Measurements from ENCODE around the gene ITGB8.
A peak's percentile ranks its signal among the peaks of the same experiment; 100 is the strongest.
"Not testable (repeated sequence)": the region's sequence is repeated elsewhere in the genome, so short reads cannot be mapped to it uniquely, and the experiment has no call there.

Gene ITGB8

DNA sequence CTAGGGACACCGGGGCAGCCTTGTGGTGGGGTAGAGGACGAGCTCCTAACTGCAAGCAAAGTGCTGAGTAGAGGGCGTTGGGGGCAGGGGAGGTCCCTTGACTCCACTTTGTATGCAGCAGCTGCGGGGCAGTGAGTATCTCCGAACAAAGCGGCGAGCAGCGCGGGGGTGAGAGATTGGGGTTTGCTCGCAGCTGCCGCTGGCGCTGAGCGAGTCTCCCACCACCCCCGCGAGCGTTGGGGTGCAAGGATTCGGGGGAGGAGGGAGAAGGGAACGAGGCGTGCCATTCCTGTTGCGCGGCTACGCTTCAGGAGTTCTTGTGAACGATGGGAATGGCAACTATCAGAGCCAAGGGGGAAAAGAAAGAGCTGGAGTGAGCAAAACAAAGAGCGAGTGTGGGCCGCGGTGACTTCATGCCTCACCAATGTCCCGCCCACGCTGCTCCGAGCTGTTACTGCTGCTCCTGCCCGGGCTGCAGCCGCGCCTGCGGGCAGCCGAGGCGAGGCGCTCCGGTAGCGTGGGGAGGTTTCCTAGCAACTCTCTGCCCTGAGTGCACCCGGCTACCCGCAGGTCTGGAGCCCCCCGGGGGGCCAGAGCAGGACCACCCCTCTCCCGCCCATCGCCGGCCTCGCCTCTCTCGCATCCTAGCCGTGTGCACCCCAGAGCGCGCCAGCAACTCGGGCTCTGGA lies at the start of gene ITGB8:
Gene ITGB8, plus strand, starts transcription at position 662 of the 689 bp plus-strand sequence. CDS start 907 bp downstream, outside the sequence.
- peak in 1 of 2 donors; percentile 19 for DNase-seq (ENCODE audit: low read depth in 2 of 2)

DNA sequence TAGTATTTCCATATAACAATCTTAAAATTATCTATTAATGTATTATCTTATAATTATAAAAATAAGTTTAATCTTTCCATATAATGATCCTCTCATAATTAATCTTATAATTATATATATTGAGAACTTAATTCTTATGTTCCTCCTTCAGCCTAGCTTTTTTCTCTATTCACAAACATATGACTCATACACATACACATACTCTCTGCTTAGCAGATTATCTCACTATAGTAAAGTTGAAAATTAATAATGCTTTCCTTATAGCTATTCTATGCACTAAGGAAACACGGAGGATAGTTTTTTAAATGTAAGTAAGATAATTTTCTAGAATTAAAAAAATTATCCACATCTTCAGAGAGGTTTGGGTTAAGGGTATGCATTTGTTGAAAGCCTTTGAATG lies 47.7 kb upstream of the ITGB8 start:
- no peak for DNase-seq (ENCODE audit: low read depth in 2 of 2)

DNA sequence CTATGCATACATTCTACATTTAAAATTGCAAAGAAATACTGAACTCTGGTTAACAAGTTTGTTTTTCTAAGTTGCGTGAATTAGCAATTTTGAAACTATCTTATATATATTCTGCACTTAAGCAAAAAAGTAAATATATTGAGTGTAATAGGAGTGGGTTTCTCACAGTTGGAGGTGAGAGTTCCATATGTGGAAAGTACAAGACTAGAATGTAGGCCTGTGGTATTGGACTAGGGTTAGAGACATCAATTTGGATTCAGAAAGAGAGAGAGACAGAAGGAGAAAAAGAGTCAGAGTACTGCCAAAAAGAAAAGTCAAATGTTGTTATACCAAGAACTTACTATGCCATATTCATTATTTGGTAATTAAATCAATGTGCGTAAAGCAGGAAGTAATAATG lies 47.3 kb upstream of the ITGB8 start:
- DNase-seq (ENCODE audit: low read depth in 2 of 2), result no peak

DNA sequence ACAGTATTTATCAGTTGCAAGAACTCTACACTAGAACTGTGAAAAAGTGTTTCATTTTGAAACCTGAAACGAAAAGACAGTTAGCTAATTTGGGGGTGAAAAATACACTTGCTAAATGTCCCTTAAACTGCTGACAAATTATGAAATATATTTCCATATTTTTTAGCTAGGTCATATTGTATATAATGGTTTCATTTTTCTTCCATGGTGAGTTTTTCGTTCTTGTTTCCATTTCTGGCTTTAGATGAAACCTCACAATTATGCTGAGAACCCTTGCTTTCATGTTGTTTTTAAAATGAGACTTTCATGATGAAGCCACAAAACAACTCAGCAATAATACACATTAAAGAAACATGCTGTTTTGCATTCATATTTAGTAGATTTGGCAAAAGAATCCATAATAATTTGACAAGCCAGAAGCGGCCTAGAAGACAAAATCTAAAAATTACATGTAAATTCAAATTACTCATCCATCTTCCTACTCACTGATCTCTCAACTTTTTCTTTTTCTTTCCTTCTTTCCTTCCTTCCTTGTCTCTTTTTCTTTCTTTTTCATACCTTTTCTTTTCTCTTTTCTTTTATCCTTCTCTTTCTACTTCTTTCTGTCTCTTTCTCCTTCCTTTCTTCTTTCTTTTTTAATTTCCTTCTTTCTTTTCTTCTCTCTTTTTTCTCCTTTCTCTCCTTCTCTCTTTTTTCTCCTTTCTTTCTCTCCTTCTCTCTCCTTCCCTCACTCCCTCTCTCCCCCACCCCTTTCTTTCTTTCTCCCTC lies 46.5 kb upstream of the ITGB8 start:
- no peak for DNase-seq (ENCODE audit: low read depth in 2 of 2)

DNA sequence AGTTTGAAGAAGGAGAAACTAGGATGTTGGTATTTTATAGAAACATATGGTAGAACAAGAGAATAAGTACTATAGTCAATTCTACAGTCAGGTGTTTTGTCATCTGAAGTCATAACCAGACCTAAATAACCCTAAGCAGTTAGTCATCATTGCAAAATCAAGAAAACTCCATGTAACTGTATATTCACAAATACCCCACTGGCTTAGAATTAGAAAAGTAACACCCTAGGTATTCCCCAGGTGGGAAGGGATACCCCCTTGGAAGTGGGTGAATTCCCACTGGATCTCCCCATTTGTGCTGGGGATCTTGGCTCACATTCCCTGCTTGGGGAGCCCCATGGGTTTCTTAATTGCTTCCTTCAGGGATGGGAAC lies 45.9 kb upstream of the ITGB8 start:
- no peak for DNase-seq (ENCODE audit: low read depth in 2 of 2)

DNA sequence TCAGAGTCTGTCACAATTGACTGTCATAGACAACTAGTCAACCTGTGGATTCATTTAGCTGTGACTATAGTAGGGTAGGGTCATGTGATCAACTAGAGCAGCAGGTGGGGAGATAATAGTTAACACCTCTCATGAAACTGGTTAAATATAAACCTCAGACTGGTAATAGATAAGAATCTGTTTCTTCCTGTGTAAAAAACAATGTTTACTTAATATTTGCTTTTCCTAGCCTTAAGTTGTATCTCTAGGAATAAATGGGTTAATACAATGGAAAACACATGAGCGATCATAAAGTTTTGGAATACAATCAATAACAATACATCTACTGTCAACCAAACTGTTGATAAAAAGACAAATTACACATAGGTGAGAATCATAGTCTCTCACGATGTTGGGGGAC lies 43.4 kb upstream of the ITGB8 start:
- DNase-seq (ENCODE audit: low read depth in 2 of 2), result no peak

DNA sequence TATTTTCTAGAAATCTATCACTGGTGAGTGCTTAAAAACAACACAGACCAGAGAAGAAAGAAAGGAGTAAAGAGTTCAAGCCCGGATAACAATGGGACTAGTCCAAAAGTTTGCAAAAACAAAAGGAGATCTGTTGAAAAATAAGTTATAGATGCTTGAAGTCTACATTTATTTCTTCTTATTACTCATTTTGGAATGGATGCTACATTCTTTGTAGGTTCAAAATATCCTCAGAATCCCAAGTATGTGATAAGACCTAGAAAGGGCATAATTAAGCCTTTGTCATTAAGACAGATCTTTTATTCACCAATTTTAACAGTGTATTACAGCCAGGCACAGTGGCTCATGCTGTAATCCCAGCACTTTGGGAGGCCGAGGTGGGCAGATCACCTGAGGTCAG lies 42.7 kb upstream of the ITGB8 start:
- no peak for DNase-seq (ENCODE audit: low read depth in 2 of 2)

DNA sequence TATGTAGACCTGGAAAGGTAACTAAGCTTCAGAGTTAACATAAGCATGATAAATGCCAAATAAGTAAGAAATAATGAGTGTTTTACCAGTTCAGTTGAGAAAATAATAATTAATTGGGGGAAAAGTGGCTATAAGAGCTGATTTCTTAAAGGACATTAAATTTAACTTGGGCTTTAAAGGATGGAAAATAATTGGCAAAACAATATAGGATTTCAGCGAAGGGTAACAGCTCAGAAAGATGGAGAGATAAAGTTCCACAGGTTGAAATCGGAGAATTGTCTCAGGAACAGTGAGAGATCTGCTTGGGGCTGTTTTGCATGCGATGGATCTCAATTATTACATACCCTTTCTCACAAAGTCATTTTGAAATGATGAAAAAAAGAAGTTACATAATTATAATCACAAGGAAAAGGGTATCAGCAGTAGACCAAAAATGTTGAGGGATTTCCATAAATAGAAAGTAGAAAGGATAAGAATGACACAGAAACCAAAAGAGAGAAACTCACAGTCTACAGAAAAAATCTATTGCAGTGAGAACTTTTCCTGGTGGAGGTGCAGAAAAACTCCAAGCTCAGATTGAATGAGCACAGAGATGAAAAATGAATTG lies 40.1 kb upstream of the ITGB8 start:
- no peak for DNase-seq (ENCODE audit: low read depth in 2 of 2)

DNA sequence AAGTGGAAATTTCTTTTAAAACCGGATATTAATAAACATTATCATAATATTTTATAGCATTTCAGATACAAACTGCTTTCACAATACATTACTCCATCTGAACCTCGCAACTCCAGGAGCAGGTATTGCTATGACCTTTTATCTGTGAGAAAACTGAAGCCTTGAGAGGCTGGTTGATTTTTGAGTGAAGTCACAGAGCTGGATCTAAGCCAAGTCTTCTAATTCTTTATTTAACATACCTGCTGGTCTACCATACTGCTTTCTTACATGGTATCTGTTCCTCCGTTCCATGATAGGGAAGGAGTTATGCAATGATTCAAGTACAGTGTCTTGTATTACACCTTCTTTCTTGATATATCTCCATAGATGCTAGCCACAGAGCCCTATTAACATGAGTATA lies 37.4 kb upstream of the ITGB8 start:
- DNase-seq (ENCODE audit: low read depth in 2 of 2), result no peak

DNA sequence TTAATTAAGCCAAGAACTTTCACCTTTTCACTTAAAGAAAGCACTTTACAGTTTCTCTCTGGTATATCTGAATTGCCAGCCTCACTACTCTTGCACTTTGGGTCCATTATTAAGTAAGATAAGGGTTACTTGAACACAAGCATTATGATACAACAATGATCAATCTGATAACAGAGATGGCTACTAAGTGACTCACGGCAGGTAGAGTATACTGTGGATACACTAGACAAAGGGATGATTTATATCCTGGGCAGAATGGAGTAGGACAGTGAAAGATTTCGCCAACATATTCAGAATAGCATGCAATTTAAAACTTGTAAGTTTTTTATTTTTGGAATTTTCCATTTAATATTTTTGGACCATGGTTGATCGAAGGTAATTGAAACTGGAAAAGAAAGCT lies 34.3 kb upstream of the ITGB8 start:
- no peak for DNase-seq (ENCODE audit: low read depth in 2 of 2)

DNA sequence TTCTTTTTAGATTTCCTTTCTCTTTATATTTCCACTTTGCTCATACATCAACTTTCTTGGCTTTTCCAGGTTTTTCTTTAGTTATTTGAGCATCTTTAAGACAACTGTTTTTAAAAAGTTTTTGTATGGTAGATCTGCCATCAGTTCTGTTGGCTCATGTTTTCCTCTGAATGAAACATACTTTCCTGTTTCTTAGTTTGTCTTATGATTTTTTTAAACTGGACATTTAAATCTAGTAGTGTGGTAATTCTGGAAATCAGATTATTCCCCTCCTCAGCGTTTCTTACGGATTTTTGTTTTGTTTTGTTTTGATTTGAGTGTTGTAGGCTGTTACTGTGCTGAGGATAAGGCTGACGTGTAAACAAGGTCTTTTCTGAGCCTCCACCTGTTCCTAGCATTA lies 33.8 kb upstream of the ITGB8 start:
- no peak for DNase-seq (ENCODE audit: low read depth in 2 of 2)

DNA sequence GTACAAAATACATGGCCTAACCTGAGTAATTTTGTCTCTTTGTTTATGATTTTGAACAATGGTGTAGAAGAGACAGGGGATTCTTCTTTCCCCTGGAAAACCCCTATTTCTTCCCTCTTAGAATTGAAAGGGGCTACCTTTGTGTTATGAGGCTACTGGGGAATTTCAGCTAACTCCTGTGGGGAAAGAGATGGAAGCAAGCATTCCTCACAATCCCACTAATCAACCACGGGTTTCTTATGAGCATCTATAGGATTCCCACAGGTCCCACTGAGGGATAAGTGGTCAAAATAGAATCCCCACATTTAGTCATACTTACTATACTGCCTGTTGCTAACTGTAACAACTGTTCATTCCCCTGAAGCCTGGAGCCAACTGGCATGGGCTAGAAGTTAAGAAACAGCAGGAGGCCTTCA lies 32.2 kb upstream of the ITGB8 start:
- DNase-seq (ENCODE audit: low read depth in 2 of 2), result no peak

DNA sequence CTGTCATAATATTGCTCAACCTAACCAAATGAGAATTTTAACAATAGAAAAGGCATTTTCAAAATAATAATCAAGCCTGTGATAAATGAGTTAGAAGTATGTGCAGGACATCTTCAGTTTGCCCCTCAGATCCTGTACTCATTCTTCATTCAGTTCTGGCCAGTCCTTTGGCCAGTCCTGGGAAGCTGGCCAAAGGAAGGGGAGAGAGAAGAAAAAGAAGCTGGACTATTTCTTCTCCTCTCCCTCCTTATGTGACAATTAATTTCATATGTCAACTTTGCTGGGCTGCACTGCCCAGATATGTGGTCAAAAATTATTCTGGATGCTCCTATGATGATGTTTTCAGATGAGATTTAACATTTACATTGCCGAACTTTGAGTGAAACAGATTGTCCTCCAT lies 31.6 kb upstream of the ITGB8 start:
- DNase-seq (ENCODE audit: low read depth in 2 of 2), result no peak

DNA sequence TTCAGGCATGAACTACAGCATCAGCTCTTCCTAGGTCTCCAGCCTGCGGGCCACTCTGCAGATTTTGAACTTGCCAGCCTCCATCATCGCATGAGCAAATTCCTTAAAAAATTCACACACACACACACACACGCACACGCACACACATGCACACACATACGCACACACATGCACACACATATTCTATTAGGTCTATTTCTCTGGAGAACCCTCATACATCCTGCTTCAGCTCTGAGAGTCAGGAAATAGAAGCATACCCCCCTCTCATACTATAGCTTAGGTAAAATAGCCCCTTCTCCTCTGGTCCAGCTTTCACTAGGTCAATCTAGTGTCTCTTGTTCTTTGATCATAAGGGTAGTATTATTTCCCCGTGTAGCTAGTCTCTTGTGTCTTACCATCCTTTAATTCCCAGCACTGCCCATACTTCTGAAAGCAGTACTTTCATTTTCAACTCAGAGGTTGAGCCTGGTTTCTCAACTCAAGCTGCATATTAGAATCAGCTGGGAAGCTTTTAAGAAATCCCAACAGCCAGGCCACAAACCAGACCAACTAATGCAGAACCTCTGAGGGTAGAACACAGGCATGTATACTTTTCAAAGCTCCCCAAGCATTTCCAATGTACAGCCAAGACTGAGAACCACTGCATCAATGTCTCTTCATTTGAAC lies 30.9 kb upstream of the ITGB8 start:
- DNase-seq (ENCODE audit: low read depth in 2 of 2), result no peak

DNA sequence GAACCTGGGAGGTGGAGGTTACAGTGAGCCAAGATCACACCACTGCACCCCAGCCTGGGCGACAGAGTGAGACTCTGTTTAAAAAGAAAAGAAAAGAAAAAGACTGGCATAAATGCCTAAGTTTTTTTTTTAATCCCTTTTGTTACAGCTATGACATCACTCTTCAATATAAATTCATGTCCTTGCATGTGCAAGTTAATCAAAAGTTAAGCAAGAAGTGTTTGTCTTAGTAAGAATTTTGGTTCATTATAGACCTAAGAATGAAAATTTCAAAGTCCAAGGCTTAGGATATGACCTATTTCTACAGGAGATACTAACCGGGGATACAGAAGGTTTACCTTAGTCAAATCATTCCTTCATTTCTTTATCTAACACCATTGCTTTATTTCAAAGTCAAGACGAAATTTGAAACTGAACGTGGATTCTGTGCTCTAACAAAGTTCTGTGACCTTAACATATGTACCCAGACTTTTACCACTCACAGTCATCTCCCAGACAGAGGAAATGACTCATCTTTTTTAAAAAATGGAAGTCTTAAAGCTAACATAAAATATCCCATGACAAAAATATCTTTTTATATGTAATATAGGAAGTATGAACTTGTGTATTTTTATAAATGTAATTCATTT lies 29.3 kb upstream of the ITGB8 start:
- no peak for DNase-seq (ENCODE audit: low read depth in 2 of 2)

DNA sequence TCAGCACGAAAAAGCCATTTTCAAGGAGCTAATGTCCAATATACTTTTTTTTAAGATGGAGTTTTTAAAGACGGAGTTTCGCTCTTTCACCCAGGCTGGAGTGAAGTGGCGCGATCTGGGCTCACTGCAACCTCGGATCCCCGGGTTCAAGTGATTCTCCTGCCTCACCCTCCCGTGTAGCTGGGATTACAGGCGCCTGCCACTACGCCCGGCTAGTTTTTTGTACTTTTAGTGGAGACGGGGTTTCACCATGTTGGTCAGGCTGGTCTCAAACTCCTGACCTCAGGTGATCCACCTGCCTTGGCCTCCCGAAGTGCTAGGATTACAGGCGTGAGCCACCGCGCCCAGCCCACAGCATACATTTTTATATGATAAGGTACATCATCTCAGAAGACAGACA lies 28.4 kb upstream of the ITGB8 start:
- DNase-seq (ENCODE audit: low read depth in 2 of 2), result not testable (repeated sequence)

DNA sequence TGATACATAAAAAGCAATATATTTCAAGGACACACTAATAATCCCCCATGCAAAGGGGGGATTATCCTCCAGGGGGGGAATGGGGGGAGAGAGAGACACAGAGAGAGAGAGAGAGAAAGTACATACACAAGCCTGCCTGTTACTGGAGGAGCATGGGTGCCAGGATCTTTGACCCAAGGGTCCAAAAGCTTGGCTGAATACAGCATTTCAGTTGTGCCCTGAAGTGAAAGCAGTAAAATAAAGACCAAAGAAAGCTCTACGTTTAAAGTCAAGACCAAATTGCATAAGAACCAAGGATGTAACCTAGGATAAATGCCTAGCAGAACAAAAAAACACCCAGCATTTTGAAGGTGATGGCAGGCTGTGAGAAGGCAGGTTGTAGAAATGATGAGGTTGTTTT lies 27.8 kb upstream of the ITGB8 start:
- DNase-seq (ENCODE audit: low read depth in 2 of 2), result no peak

DNA sequence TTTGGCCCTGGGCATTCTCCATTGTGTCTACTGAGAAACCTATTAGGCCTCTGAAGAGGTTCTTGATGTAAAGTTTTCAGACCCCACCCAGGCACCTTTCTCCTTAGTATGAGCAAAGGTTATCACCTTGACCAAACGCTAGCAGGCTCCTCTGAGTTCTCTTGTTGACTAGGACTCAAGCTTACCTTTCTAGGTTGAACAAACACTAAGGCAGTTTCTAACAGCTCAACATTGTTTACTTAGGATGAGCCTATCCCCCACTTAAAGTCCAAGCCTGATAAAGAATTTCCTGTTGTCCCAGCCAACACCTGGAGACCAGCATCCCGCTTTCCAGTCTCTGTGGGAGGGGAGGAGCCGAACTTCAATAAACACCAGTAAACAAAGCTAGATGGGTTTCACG lies 26.3 kb upstream of the ITGB8 start:
- DNase-seq (ENCODE audit: low read depth in 2 of 2), result no peak

DNA sequence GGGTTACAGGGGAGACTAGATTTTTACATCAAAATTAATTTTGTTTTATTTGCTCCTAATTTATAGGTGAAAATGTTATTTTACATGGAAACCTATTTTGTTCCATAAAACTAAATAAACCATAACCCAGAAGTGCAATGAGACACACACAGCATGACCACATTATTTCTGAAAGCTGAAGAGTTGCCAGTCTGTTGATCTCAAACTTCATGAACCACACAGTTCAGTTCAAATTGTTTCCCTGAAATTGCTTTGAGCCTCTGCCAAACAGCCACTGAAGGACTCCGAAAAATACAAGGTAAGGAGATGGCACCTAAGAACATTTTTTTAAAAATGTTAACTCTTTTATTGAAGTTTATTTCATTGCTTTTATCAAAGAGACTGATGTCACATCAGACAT lies 25.0 kb upstream of the ITGB8 start:
- no peak for DNase-seq (ENCODE audit: low read depth in 2 of 2)

DNA sequence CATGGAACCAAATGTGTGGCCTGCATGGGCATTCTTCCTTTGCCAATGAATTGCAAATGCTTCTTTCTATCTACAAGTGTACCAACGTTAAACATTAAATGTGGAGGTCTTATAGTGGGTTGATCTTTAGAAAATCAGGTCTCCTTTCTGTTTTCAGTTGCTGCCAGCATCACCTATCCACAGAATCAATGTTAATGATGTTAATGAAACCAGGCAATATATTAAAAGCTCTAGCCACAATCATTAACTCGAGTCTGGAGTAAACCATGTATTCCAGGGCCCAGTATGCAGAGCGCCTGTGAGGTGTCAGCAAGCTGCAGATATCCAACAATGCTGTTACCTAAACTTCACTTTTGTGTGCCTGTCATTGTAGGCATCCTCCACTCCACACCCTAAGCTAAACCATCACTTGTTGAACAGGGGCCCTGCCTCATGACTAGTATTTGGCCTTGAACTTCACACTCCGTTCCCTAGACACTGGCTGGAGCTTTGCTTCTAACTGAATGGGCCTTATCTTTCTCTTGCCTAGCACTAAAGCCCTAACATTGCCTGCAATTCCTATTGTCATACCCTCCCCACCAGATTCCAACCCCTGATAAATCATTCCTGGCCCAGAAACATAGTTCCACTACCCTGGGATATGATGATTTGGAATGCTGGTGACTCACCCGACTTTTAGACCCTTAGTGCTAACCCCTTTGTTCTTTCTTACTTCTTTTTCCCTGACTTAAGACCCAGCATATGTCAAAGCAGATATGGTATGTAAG lies 24.3 kb upstream of the ITGB8 start:
- no peak for DNase-seq (ENCODE audit: low read depth in 2 of 2)

DNA sequence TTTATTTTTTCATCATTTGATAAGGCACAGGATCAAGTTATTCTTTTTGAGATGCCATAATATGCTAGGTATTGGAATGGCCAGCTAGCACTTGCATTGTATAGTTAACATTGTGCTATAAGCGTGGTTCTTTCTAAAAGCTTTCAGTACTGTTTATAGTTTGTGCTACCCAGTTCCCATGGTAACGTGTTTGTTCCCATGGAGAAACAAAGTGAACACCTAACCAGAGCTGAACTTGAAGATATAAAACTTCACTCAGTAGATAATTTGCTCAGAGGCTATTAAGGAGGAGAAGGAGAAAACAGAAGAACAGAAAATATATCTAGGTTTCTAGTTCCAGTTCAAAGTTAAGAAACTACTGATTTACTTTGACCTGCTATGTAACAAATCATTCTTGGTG lies 23.6 kb upstream of the ITGB8 start:
- DNase-seq (ENCODE audit: low read depth in 2 of 2), result no peak
